Placental pericyte (primary cell): Measurements from ENCODE around the gene DLG4. TPM values are rescaled to one million over a fixed set of nuclear protein-coding genes. Genes with fewer than 3 reads are reported as not detected.

Source experiments
- small RNA-seq: library from RNA; depleted of rRNA; stranded (forward); fragments of <200 nt; gene quantifications from one replicate; pipeline ENCODE3, GENCODE V24; 2012; ENCODE audit warnings: low replicate concordance
- total RNA-seq: library from RNA; depleted of rRNA; stranded (reverse); fragments of >200 nt; gene quantifications from 2 replicates; pipeline ENCODE4 v1.2.3, GENCODE V29; 2012

The DLG4 gene
- 17.7 and 22.3 TPM in 2 replicates for total RNA-seq

DNA sequence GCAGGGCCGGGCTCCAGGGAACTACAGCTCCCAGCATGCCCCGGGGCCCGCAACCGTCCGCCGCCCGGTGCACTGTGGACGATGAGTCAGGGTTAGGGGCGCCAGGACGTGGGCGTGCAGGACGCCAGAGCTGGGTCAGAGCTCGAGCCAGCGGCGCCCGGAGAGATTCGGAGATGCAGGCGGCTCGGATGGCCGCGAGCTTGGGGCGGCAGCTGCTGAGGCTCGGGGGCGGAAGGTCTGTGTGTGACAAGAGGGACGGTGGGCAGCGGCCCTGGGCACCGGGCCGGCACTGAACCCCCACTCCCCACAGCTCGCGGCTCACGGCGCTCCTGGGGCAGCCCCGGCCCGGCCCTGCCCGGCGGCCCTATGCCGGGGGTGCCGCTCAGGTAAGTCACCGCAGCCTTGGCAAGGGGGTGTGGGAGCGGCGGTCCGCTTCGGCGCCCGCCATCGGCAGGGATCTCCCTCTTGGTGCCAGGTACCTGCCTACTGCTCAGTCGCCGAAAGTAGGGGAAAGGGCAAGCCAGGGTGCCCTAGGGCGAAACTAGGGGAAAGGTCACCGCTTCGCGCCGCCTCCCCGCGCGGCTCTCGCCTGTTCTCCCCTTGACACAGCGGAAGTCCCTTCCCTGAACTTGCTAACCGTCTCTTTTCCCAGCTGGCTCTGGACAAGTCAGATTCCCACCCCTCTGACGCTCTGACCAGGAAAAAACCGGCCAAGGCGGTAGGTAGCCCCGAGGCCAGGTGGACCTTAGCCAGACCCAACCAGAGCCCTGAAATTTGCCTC lies at the start of gene DLG4, which contains the start of gene ACADVL:
Gene DLG4, minus strand, starts transcription at position 25 of the 781 bp plus-strand sequence.
Gene ACADVL, plus strand, starts transcription at position 127 of the 781 bp plus-strand sequence. Its CDS starts 47 bp downstream, at position 174.

DNA sequence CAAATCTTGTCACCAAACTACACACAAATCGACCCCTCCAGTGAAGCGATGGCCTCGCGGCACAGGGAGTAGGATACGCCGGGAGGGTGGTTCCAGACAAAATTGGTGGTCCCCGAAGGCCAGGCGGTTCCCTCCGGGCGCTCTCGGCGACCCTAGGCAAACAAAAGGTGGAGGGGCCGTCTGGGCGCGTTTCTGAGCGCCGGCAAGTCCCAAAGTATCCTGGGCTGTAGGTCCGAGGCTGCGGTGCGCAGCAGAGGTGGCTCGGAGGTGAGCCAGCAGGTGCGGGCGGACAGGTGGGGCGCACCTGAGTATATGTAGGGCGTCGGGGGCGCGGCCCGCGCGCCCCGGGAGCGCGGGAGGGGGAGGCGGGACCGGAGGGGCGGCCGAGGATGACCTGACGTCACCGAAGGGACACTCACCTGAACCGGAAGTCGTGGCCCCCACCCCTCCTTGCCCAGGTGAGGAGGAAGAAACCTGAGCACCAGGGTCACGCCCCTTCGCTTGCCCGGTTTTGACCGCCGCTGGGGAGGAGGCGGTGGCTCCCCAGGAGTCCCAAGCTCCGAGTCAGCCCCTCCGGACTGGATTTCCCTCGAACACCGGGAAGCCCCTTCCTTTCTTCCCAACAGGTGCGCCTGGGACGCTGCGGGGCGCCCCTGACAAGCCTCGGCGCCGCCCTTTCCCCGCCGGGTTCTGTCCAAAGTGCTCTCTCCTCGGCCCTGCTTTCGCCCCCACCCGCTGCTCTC lies 42.7 kb upstream of the DLG4 start, which contains the start of gene CLDN7:
Gene CLDN7, minus strand, starts transcription at position 287 of the 743 bp plus-strand sequence. CDS start 435 bp downstream, outside the sequence.

GRCh38 chr17:7252176-7253043 lies 32.8 kb upstream of the DLG4 start, which contains the start of gene ELP5:
ELP5 (plus strand) TSS chr17:7252215; CDS start chr17:7252551, 336 bp downstream.

GRCh38 chr17:7251661-7252175 lies 32.1 kb upstream of the DLG4 start, which contains the start of gene CTDNEP1:
CTDNEP1 (minus strand) TSS chr17:7251734; CDS start chr17:7251296, 438 bp downstream.

DNA sequence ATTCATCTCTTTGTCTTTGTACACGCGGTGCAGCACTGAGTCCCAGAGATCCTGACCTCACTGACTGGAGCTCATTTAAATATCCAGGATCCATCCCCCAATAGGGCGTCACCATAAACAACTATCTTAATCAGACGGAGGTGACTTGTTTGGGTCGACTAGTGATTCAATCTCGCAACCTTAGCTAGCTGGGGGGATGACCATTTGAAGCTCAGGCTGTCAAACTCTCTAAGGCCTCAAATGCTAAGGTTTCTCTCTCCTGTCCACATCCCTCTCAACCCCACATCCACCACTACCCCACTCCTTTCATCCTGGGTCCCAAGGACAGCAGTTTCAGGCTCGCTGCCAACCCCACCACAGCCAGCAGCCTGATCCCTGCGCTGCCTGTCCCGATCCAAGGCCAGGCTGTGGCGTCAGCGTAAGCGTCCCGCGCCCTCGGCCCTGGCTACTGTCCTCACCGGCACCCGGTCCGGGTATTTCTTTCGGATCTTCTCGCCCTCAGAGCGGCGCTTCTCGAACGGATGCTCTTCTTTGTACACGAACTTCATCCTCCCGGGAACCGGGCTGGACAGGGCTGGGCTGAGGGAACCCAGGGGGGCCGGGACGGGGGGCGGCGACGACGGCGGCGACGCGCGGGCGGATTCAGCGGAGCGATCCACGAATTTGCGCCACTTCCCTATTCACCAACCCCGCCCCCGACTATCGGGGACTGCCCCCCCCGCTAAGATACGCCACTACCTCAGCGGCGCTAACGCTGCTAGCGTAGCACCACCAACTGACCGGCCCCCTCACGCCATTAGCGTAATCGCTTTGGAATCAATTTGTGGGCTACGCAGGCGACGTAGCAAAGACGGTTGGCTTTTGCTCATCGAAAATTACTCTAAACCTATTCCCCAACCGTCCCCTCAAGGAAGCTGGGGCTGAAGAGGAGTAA lies 22.4 kb upstream of the DLG4 start, which contains the start of gene GABARAP:
Gene GABARAP, minus strand, starts transcription at position 667 of the 934 bp plus-strand sequence. Its CDS starts 119 bp downstream, at position 548.

GRCh38 chr17:7239091-7240027 lies 19.7 kb upstream of the DLG4 start, which contains the start of gene PHF23:
PHF23 (minus strand) TSS chr17:7239457; CDS start chr17:7239279, 178 bp downstream.

GRCh38 chr17:7234083-7234951 lies 14.7 kb upstream of the DLG4 start, which contains the start of gene DVL2:
DVL2 (minus strand) TSS chr17:7234517; CDS start chr17:7234262, 255 bp downstream.

GRCh38 chr17:7179317-7180254 lies 40.0 kb downstream of the DLG4 start, which contains the start of gene ASGR1:
ASGR1 (minus strand) TSS chr17:7179370; CDS start chr17:7178563, 807 bp downstream.

Small RNA genes lying within 50 kb of the gene (small RNA-seq; reads per million reads assigned to genes)
- not detected for gene AC120057.4
- 141 reads per million, percentile 99 among the genes with 10 or more reads in this experiment for gene MIR324
- not detected for gene RF00019

Other genes starting within 250 kb of the DLG4 start
- gene ALOX12, start 223.8 kb downstream of the DLG4 start, total RNA-seq, result not detected in 2 replicates
- 33.5 and 61.0 TPM in 2 replicates for gene RNASEK, start 207.2 kb downstream of the DLG4 start, total RNA-seq
- gene BCL6B, start 196.8 kb downstream of the DLG4 start, total RNA-seq, result under 0.01 TPM in 1 of 2 replicates, not detected in the other
- gene SLC16A13, start 183.8 kb downstream of the DLG4 start, total RNA-seq, result 1.1 and 2.8 TPM in 2 replicates
- gene SLC16A11, start 175.7 kb downstream of the DLG4 start, total RNA-seq, result 1.1 TPM in 1 of 2 replicates, not detected in the other
- not detected in 2 replicates for gene CLEC10A, start 139.6 kb downstream of the DLG4 start, total RNA-seq
- gene ASGR2, start 105.0 kb downstream of the DLG4 start, total RNA-seq, result not detected in 2 replicates
- gene ASGR1, start 40.5 kb downstream of the DLG4 start, total RNA-seq, result 0.86 and 1.5 TPM in 2 replicates
- gene ACADVL, start 102 bp upstream of the DLG4 start, total RNA-seq, result 126 and 188 TPM in 2 replicates
- gene DVL2, start 14.7 kb upstream of the DLG4 start, total RNA-seq, result 82.8 and 90.8 TPM in 2 replicates
- gene PHF23, start 19.6 kb upstream of the DLG4 start, total RNA-seq, result 46.1 and 64.1 TPM in 2 replicates
- 124 and 548 TPM in 2 replicates for gene GABARAP, start 22.6 kb upstream of the DLG4 start, total RNA-seq
- gene CTDNEP1, start 31.9 kb upstream of the DLG4 start, total RNA-seq, result 38.7 and 47.4 TPM in 2 replicates
- 27.4 and 44.0 TPM in 2 replicates for gene ELP5, start 32.4 kb upstream of the DLG4 start, total RNA-seq
- gene CLDN7, start 42.6 kb upstream of the DLG4 start, total RNA-seq, result 2.6 and 7.4 TPM in 2 replicates
- gene SLC2A4, start 61.9 kb upstream of the DLG4 start, total RNA-seq, result 0.22 TPM in 1 of 2 replicates, not detected in the other
- gene YBX2, start 74.8 kb upstream of the DLG4 start, total RNA-seq, result not detected in 2 replicates
- gene EIF5A, start 87.8 kb upstream of the DLG4 start, total RNA-seq, result 599 and 1,060 TPM in 2 replicates
- 52.5 and 65.7 TPM in 2 replicates for gene GPS2, start 95.5 kb upstream of the DLG4 start, total RNA-seq
- gene NEURL4, start 109.5 kb upstream of the DLG4 start, total RNA-seq, result 22.1 and 25.2 TPM in 2 replicates
- 0.22 TPM in 1 of 2 replicates, not detected in the other for gene ACAP1, start 116.7 kb upstream of the DLG4 start, total RNA-seq
- gene KCTD11, start 132.3 kb upstream of the DLG4 start, total RNA-seq, result 7.2 and 7.7 TPM in 2 replicates
- gene TMEM95, start 135.3 kb upstream of the DLG4 start, total RNA-seq, result not detected in 2 replicates
- gene TNK1, start 161.3 kb upstream of the DLG4 start, total RNA-seq, result 0.22 TPM in 1 of 2 replicates, not detected in the other
- gene PLSCR3, start 174.7 kb upstream of the DLG4 start, total RNA-seq, result 23.6 and 28.1 TPM in 2 replicates
- 33.3 and 54.4 TPM in 2 replicates for gene TMEM256, start 184.3 kb upstream of the DLG4 start, total RNA-seq
- gene NLGN2, start 188.0 kb upstream of the DLG4 start, total RNA-seq, result 5.2 and 5.7 TPM in 2 replicates
- not detected in 2 replicates for gene SPEM1, start 200.5 kb upstream of the DLG4 start, total RNA-seq
- not detected in 2 replicates for gene SPEM2, start 205.8 kb upstream of the DLG4 start, total RNA-seq
- not detected in 2 replicates for gene SPEM3, start 209.0 kb upstream of the DLG4 start, total RNA-seq
- 1.1 and 2.1 TPM in 2 replicates for gene TMEM102, start 215.6 kb upstream of the DLG4 start, total RNA-seq
- gene FGF11, start 219.7 kb upstream of the DLG4 start, total RNA-seq, result under 0.01 and 0.44 TPM in 2 replicates
- gene CHRNB1, start 225.2 kb upstream of the DLG4 start, total RNA-seq, result 2.9 and 3.3 TPM in 2 replicates